Measurements from ENCODE around the gene TLK2.

Gene TLK2

GRCh38 chr17:62631936-62632924, 153.6 kb downstream of the TLK2 start:
- Histone ChIP-seq H3K36me3 (ENCODE audit: control insufficient read depth, insufficient read depth, low read length) (no peaks in the 10 kb centered on the region), H3K27me3 (replicated peaks; ENCODE audit: control insufficient read depth, insufficient read depth, low read length) (no peaks in the 10 kb centered on the region; the same call in 1 of the 2 replicates), H3K4me3 (replicated peaks; ENCODE audit: low read depth, low read length) (no peak overlapping the region)
- no peak for TF ChIP-seq CTCF (IDR thresholded peaks at IDR 0.05; ENCODE audit: insufficient read depth, low read length, poor library complexity, severe bottlenecking)
- no peak for DNase-seq (ENCODE audit: extremely low read depth, insufficient read length)

GRCh38 chr17:62637809-62638208, 159.2 kb downstream of the TLK2 start:
- DNase-seq (ENCODE audit: extremely low read depth, insufficient read length) = no peak
- Histone ChIP-seq H3K4me3 (replicated peaks; ENCODE audit: low read depth, low read length) (no peak overlapping the region), H3K27me3 (replicated peaks; ENCODE audit: control insufficient read depth, insufficient read depth, low read length) (no peaks in the 10 kb centered on the region), H3K36me3 (ENCODE audit: control insufficient read depth, insufficient read depth, low read length) (no peaks in the 10 kb centered on the region)
- no peak for TF ChIP-seq CTCF (IDR thresholded peaks at IDR 0.05; ENCODE audit: insufficient read depth, low read length, poor library complexity, severe bottlenecking)

- no peaks in the 10 kb centered on the region for H3K36me3 ChIP-seq (ENCODE audit: control insufficient read depth, insufficient read depth, low read length)
- no peak overlapping the region for H3K4me3 ChIP-seq (replicated peaks; ENCODE audit: low read depth, low read length)
- H3K27me3 ChIP-seq (replicated peaks; ENCODE audit: control insufficient read depth, insufficient read depth, low read length) = no peaks in the 10 kb centered on the region
- no peak for TF ChIP-seq CTCF (IDR thresholded peaks at IDR 0.05; ENCODE audit: insufficient read depth, low read length, poor library complexity, severe bottlenecking)
- no peak for DNase-seq (ENCODE audit: extremely low read depth, insufficient read length)
Observed at GRCh38 chr17:62641153-62641552, 162.5 kb downstream of the TLK2 start.

- no peak for DNase-seq (ENCODE audit: extremely low read depth, insufficient read length)
- Histone ChIP-seq H3K27me3 (replicated peaks; ENCODE audit: control insufficient read depth, insufficient read depth, low read length) (no peaks in the 10 kb centered on the region), H3K4me3 (replicated peaks; ENCODE audit: low read depth, low read length) (no peak overlapping the region), H3K36me3 (ENCODE audit: control insufficient read depth, insufficient read depth, low read length) (no peaks in the 10 kb centered on the region)
- no peak for TF ChIP-seq CTCF (IDR thresholded peaks at IDR 0.05; ENCODE audit: insufficient read depth, low read length, poor library complexity, severe bottlenecking)
Observed at GRCh38 chr17:62641951-62642350, 163.3 kb downstream of the TLK2 start.

- Histone ChIP-seq H3K4me3 (replicated peaks; ENCODE audit: low read depth, low read length) (no peak overlapping the region), H3K27me3 (replicated peaks; ENCODE audit: control insufficient read depth, insufficient read depth, low read length) (no peaks in the 10 kb centered on the region), H3K36me3 (ENCODE audit: control insufficient read depth, insufficient read depth, low read length) (no peaks in the 10 kb centered on the region)
- DNase-seq (ENCODE audit: extremely low read depth, insufficient read length) = no peak
- TF ChIP-seq CTCF (IDR thresholded peaks at IDR 0.05; ENCODE audit: insufficient read depth, low read length, poor library complexity, severe bottlenecking) = no peak
Observed at GRCh38 chr17:62643496-62643895, 164.9 kb downstream of the TLK2 start.
